GM13976 (cell line): ENCODE data around the gene CTNNB1.

Source experiments
- DNase-seq: peaks from one replicate; pipeline ENCODE4 v3.0.0; 2012; ENCODE audit warnings: low spot score
- in situ Hi-C: fragments of 300-500 bp; cut with MboI; formaldehyde crosslinking; loops from one replicate; pipeline ENCODE4 v1.12.0; 2022; ENCODE audit warnings: low sequenced_read_pairs, mixed read lengths, inconsistent platforms; ENCODE audit not compliant: unreplicated experiment
- TF ChIP-seq, protein P1 (sequence below): IDR thresholded peaks from 2 replicates; pipeline ENCODE4 v1.5.1; 2012; ENCODE audit warnings: borderline replicate concordance, mild to moderate bottlenecking; ENCODE audit not compliant: insufficient read depth; ENCODE audit errors: extremely low read depth, missing control alignments, control extremely low read depth

CTNNB1 gene

GRCh38 chr3:41259449-41260062 lies 60.3 kb downstream of the CTNNB1 start:
- no peak for DNase-seq
- TF ChIP-seq, protein P1, sequence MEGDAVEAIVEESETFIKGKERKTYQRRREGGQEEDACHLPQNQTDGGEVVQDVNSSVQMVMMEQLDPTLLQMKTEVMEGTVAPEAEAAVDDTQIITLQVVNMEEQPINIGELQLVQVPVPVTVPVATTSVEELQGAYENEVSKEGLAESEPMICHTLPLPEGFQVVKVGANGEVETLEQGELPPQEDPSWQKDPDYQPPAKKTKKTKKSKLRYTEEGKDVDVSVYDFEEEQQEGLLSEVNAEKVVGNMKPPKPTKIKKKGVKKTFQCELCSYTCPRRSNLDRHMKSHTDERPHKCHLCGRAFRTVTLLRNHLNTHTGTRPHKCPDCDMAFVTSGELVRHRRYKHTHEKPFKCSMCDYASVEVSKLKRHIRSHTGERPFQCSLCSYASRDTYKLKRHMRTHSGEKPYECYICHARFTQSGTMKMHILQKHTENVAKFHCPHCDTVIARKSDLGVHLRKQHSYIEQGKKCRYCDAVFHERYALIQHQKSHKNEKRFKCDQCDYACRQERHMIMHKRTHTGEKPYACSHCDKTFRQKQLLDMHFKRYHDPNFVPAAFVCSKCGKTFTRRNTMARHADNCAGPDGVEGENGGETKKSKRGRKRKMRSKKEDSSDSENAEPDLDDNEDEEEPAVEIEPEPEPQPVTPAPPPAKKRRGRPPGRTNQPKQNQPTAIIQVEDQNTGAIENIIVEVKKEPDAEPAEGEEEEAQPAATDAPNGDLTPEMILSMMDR = no peak
- in situ Hi-C loops = no loop called here

DNA sequence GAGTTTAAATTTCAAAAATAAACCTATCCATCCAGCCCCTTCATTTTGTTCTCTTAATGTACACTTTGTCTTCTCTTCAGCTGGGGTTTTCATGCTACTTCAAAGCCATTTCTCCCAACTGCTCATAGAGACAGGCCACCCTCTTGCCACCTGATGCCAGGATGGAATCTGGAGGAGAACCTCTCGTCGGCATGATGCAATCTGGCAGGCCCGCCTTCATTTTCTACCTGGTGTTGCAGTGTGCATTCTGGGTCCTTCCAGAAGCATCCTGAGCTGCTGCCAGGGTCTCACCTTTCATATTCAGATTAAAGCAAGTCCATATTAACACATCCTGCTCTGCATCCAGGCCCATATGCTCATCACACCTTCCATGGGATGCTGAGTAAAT lies 60.8 kb downstream of the CTNNB1 start:
- TF ChIP-seq, protein P1 = no peak
- DNase-seq = no peak
- in situ Hi-C loops = no loop called here

DNA sequence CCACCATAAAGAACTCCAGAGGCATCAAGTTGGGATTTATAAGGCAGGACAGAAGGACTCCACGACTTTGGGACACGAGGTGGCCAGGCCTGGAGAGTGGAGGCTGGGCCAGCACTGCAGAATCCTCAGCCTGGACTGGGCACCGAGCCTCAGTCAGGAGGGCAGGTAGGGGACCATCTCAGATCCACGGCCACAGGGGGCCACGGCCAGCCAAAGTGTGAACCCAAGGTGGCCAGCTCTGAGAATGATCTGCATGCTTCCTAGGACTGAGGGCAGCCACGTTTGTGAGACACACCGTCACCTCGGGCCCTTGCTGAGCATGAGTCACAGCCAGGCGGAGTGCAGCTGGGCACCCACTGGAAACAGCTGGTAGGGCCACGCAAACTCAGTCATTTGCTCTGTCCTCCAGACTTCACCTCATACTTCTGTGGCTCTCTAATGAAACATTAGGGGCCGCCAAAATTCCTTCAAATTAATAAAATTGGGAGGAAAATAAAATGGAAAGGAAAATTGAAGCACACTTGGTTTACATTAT lies 65.8 kb downstream of the CTNNB1 start:
- in situ Hi-C loops = no loop called here
- TF ChIP-seq, protein P1 = no peak
- DNase-seq = no peak

GRCh38 chr3:41265823-41266273 lies 66.5 kb downstream of the CTNNB1 start:
- in situ Hi-C loops = no loop called here
- TF ChIP-seq, protein P1 = no peak
- no peak for DNase-seq

DNA sequence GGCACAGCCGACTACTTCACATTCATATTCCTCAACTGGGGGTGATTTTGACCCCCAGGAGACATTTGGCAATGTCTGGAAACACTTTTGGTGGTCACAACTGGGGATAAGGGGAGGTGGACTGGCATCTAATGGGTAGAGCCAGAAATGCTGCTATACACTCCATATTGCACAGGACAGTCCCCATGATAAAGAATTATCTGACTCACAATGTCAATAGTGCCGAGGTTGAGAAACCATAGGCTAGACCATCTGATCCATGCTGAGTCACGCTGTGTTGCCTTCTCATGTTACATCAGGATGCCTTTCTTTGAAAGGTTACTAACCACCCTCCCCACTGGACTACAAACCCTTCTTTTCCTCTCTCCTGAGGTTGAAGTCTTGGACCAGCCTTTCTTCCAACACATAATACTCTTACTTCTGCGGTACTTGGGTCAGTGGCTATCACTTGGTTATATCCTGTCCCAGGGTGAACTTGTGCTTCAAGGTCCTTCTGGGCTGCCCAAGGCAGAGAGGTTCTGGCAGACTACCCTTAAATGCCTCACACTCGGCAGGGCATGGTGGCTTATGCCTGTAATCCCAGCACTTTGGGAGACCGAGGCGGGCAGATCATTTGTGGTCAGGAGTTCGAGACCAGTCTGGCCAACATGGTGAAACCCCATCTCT lies 68.8 kb downstream of the CTNNB1 start:
- DNase-seq = no peak
- in situ Hi-C loops = no loop called here
- TF ChIP-seq, protein P1 = no peak

DNA sequence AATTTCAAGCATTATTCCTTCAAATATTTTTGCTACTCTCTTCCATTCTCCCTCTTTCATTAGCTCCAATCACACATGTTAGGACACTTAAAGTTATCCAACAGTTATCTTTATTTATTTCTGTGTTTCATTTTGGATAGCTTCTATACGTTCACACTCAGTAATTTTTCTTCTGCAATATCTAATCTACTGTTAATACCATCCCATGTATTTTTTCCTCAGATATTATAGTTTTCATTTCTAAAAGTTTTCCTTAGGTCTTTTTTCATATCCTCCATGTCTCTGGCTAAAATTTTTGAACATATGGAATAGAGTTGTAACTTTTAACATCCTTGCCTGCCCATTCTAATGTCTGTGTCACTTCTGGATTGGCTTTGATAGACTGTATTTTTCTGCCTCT lies 73.4 kb downstream of the CTNNB1 start:
- TF ChIP-seq, protein P1 = no peak
- no peak for DNase-seq
- in situ Hi-C loops = no loop called here
